ENCODE data around the gene ACER3. TPM values are rescaled to one million over a fixed set of nuclear protein-coding genes. Genes with fewer than 3 reads are reported as not detected.

The ACER3 gene
- total and polyA plus RNA-seq, 2 experiments from 2014 or later, result 17.1 to 18.3 TPM

- Histone ChIP-seq H2AFZ (no peak overlapping the region), H3K4me2 (no peak overlapping the region)
- WGBS (ENCODE audit: low lambda C conversion rate, missing lambda C conversion rate), result 83% methylated on average over 2 of the region's 2 CpGs
Observed at GRCh38 chr11:76880314-76880713, 19.6 kb downstream of the ACER3 start.

GRCh38 chr11:76880956-76881355 lies 20.2 kb downstream of the ACER3 start:
- WGBS (ENCODE audit: low lambda C conversion rate, missing lambda C conversion rate), result 95% methylated on average over 4 of the region's 4 CpGs
- Histone ChIP-seq H3K79me2 (peaks cover 35% of the 10 kb centered on the region), H3K4me1 (ENCODE audit: insufficient read depth) (no peaks in the 10 kb centered on the region)

More at GRCh38 chr11:76880314-76880713, 19.6 kb downstream of the ACER3 start:
- no peaks in the 10 kb centered on the region for H3K36me3 ChIP-seq (replicated peaks; ENCODE audit: insufficient read depth, low read depth)
- peaks cover 30% of the 10 kb centered on the region for H3K79me2 ChIP-seq
- H3K4me1 ChIP-seq (ENCODE audit: insufficient read depth), result no peaks in the 10 kb centered on the region
- no peak overlapping the region for H3K27ac ChIP-seq
- no peaks in the 10 kb centered on the region for H4K20me1 ChIP-seq (ENCODE audit: insufficient read depth, poor library complexity, severe bottlenecking)
- no peak for TF ChIP-seq CTCF (IDR thresholded peaks at IDR 0.05; ENCODE audit: poor library complexity)
- TF ChIP-seq EZH2phosphoT487 (IDR thresholded peaks at IDR 0.05; ENCODE audit: low read depth, severe bottlenecking, unreplicated experiment), result no peak
- TF ChIP-seq EZH2 (IDR thresholded peaks at IDR 0.05; ENCODE audit: borderline replicate concordance), result no peak
- no peak overlapping the region for H3K4me3 ChIP-seq
- DNase-seq (ENCODE audit: low spot score), result no peak
- H3K27me3 ChIP-seq, result no peaks in the 10 kb centered on the region
- no peaks in the 10 kb centered on the region for H3K9me2 ChIP-seq (replicated peaks; ENCODE audit: insufficient read depth)
- no peaks in the 10 kb centered on the region for H3K9me3 ChIP-seq (ENCODE audit: low read depth)

GRCh38 chr11:76885390-76886097 lies 24.8 kb downstream of the ACER3 start:
- H3K4me3 ChIP-seq, result no peak overlapping the region
- no peak overlapping the region for H3K27ac ChIP-seq
- 95% methylated on average over 9 of the region's 9 CpGs for WGBS (ENCODE audit: low lambda C conversion rate, missing lambda C conversion rate)
- no peaks in the 10 kb centered on the region for H3K4me1 ChIP-seq (ENCODE audit: insufficient read depth)
- no peak overlapping the region for H3K4me2 ChIP-seq
- no peaks in the 10 kb centered on the region for H3K27me3 ChIP-seq
- no peaks in the 10 kb centered on the region for H3K9me3 ChIP-seq (ENCODE audit: low read depth)
- peaks cover 32% of the 10 kb centered on the region for H3K79me2 ChIP-seq
- TF ChIP-seq EZH2phosphoT487 (IDR thresholded peaks at IDR 0.05; ENCODE audit: low read depth, severe bottlenecking, unreplicated experiment) (no peak), CTCF (IDR thresholded peaks at IDR 0.05; ENCODE audit: poor library complexity) (no peak)
- H2AFZ ChIP-seq, result no peak overlapping the region
- H3K9me2 ChIP-seq (replicated peaks; ENCODE audit: insufficient read depth), result no peaks in the 10 kb centered on the region
- no peaks in the 10 kb centered on the region for H4K20me1 ChIP-seq (ENCODE audit: insufficient read depth, poor library complexity, severe bottlenecking)
- H3K36me3 ChIP-seq (replicated peaks; ENCODE audit: insufficient read depth, low read depth), result no peaks in the 10 kb centered on the region
- DNase-seq (ENCODE audit: low spot score), result no peak

More at GRCh38 chr11:76880956-76881355, 20.2 kb downstream of the ACER3 start:
- Histone ChIP-seq H3K4me2 (no peak overlapping the region), H3K36me3 (replicated peaks; ENCODE audit: insufficient read depth, low read depth) (no peaks in the 10 kb centered on the region), H3K9me2 (replicated peaks; ENCODE audit: insufficient read depth) (no peaks in the 10 kb centered on the region), H3K27ac (no peak overlapping the region), H3K27me3 (no peaks in the 10 kb centered on the region), H4K20me1 (ENCODE audit: insufficient read depth, poor library complexity, severe bottlenecking) (no peaks in the 10 kb centered on the region), H3K4me3 (no peak overlapping the region), H3K9me3 (ENCODE audit: low read depth) (no peaks in the 10 kb centered on the region), H2AFZ (no peak overlapping the region)
- DNase-seq (ENCODE audit: low spot score), result no peak
- TF ChIP-seq EZH2 (IDR thresholded peaks at IDR 0.05; ENCODE audit: borderline replicate concordance) (no peak), EZH2phosphoT487 (IDR thresholded peaks at IDR 0.05; ENCODE audit: low read depth, severe bottlenecking, unreplicated experiment) (no peak), CTCF (IDR thresholded peaks at IDR 0.05; ENCODE audit: poor library complexity) (no peak)

Measured in hepatocyte (in vitro differentiated cells).